ENCODE results near the gene RPL18.

The RPL18 gene

GRCh38 chr19:48614436-48615230 is 4.3 kb downstream of the RPL18 start, which contains the start of gene FAM83E:
Gene FAM83E, minus strand, starts transcription at chr19:48615076. Its CDS starts 1,704 bp downstream, at chr19:48613372.
- DNase-seq (ENCODE audit: low read depth): no peak

GRCh38 chr19:48613852-48614435 is 5.0 kb downstream of the RPL18 start:
- DNase-seq (ENCODE audit: low read depth): no peak

- DNase-seq (ENCODE audit: low read depth): no peak
These were observed 5.7 kb downstream of the RPL18 start for GRCh38 chr19:48613024-48613851.

- no peak for DNase-seq (ENCODE audit: low read depth)
These were observed 7.1 kb downstream of the RPL18 start for GRCh38 chr19:48611872-48612271.

GRCh38 chr19:48609571-48610108 is 9.3 kb downstream of the RPL18 start:
- no peak for DNase-seq (ENCODE audit: low read depth)

- DNase-seq (ENCODE audit: low read depth): no peak
These were observed 10.1 kb downstream of the RPL18 start for GRCh38 chr19:48608798-48609263.

- no peak for DNase-seq (ENCODE audit: low read depth)
These were observed 11.6 kb downstream of the RPL18 start for GRCh38 chr19:48607359-48607755.

- DNase-seq (ENCODE audit: low read depth): no peak
These were observed 12.3 kb downstream of the RPL18 start, which contains the start of gene SPACA4 for GRCh38 chr19:48606463-48607358. Gene SPACA4, plus strand, starts transcription at chr19:48606742. Its CDS starts 237 bp downstream, at chr19:48606979.

- no peak for DNase-seq (ENCODE audit: low read depth)
These were observed 15.1 kb downstream of the RPL18 start for GRCh38 chr19:48603850-48604249.

GRCh38 chr19:48603449-48603848 is 15.5 kb downstream of the RPL18 start:
- no peak for DNase-seq (ENCODE audit: low read depth)

GRCh38 chr19:48603001-48603400 is 16.0 kb downstream of the RPL18 start:
- no peak for DNase-seq (ENCODE audit: low read depth)

GRCh38 chr19:48600679-48601417 is 18.1 kb downstream of the RPL18 start:
- DNase-seq (ENCODE audit: low read depth): no peak

- no peak for DNase-seq (ENCODE audit: low read depth)
These were observed 19.8 kb downstream of the RPL18 start for GRCh38 chr19:48598996-48599700.

- DNase-seq (ENCODE audit: low read depth): no peak
These were observed 22.1 kb downstream of the RPL18 start for GRCh38 chr19:48596679-48597465.

- DNase-seq (ENCODE audit: low read depth): no peak
These were observed 22.7 kb downstream of the RPL18 start for GRCh38 chr19:48596237-48596636.

- no peak for DNase-seq (ENCODE audit: low read depth)
These were observed 23.1 kb downstream of the RPL18 start for GRCh38 chr19:48595833-48596232.

GRCh38 chr19:48595171-48595570 is 23.8 kb downstream of the RPL18 start:
- DNase-seq (ENCODE audit: low read depth): no peak

GRCh38 chr19:48591021-48591420 is 28.0 kb downstream of the RPL18 start:
- no peak for DNase-seq (ENCODE audit: low read depth)
